Fibroblast of peridontal ligament (primary cell): Measurements from ENCODE around the gene KCNA1.

Experiments
- DNase-seq: peaks from one replicate; pipeline ENCODE4 v3.0.0-alpha.2; 2010; ENCODE audit errors: extremely low read depth

KCNA1 gene

GRCh38 chr12:4911316-4911994 lies 1.8 kb downstream of the KCNA1 start:
- DNase-seq, result no peak

DNA sequence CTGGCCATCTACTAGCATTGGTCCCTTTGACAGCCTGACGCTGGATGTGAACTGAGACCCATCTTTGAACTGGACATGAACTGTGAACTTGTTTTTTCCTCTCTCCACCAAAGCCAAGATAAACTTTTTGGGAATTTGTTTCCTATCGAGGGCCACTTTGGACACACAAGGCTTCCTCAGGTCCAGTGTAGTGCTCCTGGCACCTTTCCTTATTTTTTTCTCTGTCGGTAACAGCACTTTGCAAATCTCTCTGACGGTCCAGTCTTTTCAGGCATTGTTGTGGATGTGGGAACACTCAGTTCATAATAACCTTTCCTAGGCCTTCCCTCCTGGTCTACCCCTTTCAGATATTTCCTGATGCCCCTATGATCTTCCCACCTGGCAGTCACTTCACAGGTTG lies 5.0 kb downstream of the KCNA1 start:
- no peak for DNase-seq

DNA sequence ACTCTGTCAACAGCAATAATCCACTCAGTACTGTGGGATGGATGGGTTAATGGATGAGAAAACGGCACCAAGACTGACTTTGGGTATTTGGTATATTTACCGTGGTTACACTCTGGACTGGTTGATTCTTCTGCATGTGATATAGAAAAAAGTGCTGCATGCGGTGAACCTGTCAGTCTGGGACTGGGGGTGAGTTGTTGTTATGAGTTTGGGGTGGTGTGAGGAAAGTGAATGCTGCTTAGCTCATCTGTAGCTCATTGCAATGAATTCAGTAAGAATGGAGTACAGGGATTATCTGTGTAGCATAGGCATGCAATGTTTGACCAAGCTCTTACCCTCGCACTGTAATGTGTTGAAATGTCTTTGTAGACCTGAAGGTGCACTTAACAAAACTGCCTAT lies 6.0 kb downstream of the KCNA1 start:
- no peak for DNase-seq

- no peak for DNase-seq
Measured at GRCh38 chr12:4918950-4919660, 9.4 kb downstream of the KCNA1 start.

GRCh38 chr12:4932576-4932975 lies 22.9 kb downstream of the KCNA1 start:
- no peak for DNase-seq

DNA sequence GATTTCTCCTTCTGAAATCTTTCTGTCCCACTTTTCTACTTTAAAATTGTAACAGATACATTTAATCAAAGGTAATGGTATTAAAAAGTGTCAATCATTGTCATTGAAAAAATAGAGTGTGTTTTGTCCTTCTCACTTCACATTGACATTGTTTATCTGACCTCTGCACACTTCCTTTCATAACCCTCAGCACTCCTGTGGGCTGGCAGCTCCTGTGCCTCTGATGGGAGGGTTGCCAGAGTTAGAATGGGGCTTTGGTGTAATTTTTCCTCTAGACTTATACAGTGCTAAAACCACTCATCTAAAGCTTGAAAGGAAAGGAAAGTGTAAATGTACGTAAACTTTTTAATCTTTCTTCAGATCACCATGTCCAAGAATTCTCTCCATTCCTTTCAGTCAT lies 23.7 kb downstream of the KCNA1 start:
- DNase-seq, result no peak

GRCh38 chr12:4934407-4935035 lies 24.8 kb downstream of the KCNA1 start:
- DNase-seq, result no peak

GRCh38 chr12:4938900-4939299 lies 29.2 kb downstream of the KCNA1 start:
- DNase-seq, result no peak

DNA sequence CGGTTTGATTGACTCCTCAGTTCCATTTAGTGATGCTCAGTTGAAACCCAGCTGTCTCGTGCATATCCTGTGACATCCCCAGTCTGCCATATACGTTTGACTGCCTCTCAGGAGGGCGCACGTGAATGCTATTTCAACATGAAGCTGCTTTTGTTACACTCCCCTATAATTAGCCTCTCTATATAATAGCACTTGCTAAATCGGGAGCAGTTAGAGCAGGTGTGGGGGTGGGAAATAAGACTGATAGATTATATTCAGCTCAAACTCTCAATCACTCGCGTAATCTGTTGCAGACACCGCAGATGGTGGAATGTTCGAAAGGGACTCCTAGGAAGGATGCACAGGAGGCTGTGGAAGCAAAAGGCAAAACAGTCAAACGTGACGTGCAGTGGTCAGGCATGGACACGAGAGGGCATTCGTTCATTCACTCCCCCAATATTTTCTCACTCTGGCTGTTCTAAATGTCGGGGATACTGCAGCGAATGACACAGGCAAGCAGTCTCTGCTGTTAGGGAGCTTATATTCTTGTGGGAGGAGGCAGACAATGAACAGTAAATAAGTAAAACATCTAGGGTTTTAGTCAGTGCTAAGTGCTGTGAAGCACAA lies 29.8 kb downstream of the KCNA1 start:
- DNase-seq, result peak; percentile 2

DNA sequence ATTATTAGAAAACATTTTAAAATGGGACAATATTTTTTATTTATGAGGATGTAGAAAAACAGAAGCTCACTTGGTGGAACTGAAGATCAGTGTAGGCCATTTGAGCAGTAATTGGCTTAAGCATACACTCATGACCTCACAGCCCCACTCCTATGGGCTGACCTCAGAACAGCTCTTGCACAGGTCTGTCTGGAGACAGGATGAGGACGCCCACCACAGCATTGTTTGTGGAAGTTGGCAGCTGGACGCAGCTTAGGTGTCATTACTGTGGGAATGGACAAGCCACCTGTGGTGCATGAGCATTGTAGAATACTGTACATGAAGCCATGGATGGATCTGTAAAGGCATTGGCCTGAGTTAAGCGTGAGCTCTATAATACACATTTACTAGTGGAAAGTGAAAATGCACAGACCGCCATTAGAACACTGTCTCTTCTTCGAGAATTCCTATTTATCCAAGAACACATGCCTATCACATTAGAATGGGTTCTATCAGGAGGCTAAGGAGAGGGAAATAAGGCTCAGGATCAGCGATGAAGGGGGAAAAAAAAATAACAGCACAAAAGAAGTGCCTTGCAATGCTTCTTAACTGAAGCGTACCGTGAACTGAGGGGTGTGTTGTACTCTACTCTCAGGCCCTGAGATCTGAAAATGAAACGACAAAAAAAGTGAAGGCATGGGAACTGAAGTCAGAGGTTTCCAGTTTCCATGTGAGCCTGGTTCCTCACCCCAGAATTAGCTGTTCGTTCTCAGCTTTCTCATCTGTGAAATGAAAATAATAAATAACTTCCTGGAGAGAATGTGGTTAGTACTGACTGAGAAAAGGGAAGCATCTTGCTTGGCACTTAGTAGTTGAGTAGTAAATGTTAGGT lies 33.6 kb downstream of the KCNA1 start:
- no peak for DNase-seq

DNA sequence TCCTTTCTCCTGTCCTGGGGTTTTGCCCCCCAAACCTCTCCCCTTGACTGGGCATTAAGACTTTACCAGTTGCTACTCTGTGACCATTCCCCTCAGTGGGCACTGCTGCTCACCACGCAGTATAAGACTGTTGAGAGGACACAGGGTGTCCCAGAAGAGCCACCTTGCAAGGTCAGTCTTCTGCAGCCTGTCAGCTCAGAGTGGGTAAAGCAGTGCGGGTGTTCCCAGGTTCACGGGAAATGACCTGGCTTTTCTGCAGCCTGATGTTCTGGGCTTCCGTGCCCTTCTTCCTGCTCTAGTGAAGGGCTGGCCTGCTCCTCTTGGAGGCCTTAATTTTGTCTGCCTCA lies 34.2 kb downstream of the KCNA1 start:
- DNase-seq, result no peak

DNA sequence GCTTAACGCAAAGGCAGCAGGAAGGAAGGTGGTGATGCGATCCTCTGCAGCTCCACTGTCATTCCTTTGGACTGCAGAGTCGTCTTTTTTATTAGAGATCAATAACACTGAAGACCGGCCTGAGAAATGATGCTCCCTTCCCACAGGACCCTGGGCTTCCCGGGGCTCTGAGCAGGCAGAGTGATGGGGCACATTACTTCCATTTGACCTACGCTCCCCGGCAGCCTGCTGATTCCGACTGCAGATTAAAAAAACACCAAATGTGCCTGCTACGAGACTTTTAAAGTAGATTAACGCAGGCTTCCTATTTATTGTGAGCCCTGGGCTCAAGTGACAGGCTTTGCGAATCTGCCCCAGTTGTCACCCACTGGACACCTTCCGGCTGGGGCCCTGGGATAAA lies 37.5 kb downstream of the KCNA1 start:
- DNase-seq, result no peak

GRCh38 chr12:4951083-4951482 lies 41.4 kb downstream of the KCNA1 start:
- DNase-seq, result no peak

DNA sequence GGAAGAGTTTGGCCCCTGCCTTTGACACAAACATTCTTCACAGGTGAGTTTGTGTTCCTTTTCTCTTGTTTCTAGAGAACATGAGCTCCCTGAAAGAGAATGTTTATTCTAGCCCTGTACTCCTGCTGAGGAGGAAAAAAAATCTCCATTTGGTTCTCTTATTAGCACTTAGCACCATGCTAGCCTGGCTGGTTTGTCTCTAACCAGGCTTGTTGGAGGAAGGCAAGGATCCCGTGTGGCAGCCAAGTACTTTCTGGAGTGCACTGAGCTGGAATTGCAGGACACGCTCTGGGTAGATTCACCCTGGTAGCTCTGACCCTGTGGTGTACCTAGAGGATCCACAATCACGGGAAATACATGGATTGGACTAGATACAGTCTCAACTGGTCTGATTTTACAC lies 41.9 kb downstream of the KCNA1 start:
- DNase-seq, result no peak

DNA sequence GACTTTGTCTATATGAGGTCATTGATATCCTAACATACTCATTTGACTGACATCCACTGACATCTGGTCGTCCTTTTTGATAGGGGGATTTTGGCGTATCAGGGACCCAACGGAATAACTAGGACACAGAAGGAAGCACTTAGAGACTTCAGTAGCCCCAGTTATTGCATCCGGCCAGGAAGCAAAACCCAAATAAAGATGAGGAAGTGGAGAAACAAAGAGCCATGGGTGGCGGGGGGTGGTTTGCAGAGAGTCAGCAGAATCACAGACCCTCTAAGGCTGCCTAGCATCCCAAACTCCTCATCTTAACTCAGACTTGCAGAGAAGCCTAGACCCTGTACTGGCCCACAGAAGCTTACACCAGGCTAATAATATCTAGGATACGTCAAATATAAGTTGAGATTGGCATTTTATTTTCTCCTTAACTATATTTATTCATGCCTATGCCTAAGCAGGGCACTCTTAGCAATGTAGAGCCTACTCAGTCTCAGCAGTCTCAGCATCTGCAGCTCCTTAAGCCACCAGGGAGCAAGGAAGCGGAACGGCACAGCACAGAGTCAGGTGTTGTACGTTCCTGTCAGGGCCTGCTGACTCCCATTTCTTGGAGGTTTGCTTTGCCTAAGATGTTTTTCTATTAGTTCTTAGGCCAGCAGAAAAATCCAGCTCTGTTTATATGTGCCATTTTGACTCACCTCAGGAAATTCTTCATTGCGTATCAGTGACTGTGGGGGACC lies 45.1 kb downstream of the KCNA1 start:
- DNase-seq, result no peak

DNA sequence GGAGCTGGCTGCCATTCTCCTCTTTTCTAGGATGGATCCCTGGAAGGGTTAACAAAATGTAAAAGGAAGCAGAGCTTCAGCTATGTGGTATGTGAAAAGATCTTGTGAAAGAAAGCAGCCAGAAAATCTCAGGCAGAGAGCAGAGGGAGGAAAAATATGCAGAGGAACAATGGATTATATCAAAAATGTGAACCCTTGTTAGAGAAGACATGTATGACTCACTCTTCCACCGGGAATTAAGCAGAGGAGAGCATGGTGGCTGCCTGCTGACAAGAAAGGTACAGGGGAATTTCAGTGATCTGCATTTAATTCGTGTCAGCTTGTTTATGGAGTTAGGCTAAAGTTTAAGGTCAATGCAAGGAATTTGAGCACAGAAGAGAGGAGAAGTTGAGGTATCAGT lies 46.3 kb downstream of the KCNA1 start:
- no peak for DNase-seq

DNA sequence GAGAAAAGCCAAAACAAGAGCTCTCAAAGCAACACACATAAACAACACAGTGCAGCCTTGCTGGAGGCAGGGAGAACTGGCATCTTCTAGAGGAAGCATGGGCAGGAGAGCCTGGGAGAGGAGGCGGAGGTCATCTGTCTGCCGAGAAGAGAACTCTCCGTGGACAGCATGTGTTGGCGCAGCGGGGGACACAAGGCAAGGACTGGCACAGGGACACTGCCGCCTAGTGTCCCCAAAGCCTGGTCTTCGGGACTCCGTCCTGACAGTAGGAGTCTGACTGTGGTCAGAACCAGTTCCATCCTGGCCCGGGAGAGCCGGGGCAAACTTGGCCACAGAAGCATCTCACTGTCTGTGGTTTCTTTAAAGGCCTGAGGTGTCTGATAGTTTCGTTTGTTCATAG lies 47.3 kb downstream of the KCNA1 start:
- no peak for DNase-seq

DNA sequence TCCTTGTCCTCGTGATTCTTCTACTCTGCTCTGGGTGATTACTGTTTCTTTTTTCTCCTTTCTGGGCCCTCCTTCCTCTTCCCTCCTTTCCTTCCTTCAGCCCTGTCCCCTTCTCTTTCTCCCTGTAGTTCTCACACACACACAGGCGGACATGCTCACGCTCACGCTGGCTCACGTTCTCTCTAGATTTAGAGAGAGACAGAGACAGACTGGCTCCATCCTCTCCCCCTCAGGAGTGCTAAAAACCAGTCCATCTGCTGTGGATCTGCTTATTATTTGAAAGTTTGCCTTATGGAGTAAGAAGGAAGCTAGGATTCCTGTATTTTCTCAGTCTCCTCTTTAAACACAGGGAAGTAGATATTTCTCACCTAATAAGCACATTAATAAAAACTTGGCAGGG lies 48.1 kb downstream of the KCNA1 start:
- no peak for DNase-seq

GRCh38 chr12:4958697-4959375 lies 49.1 kb downstream of the KCNA1 start:
- peak; percentile 6 for DNase-seq

DNA sequence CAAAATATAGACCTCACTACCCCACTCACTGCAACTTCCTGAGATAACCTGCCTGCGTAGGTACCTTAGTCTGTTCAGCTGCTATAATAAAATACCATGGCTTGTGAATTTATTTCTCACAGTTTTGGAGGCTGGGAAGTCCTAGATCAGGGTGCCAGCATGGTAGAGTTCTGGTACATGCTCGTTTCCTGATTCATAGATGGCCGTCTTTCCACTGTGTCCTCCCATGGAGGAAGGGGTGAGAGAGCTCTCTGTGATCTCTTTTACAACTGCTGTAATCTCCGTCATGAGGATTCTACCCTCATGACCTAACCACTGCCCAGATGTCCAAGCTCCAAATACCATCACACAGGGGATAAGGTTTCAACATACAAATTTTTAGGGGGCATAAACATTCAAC lies 49.7 kb downstream of the KCNA1 start:
- DNase-seq, result no peak

GRCh38 chr12:4960030-4960429 lies 50.3 kb downstream of the KCNA1 start:
- no peak for DNase-seq
